Osteoblast (primary cell): ENCODE data around the gene GREB1. TPM values are rescaled to one million over a fixed set of nuclear protein-coding genes. Genes with fewer than 3 reads are reported as not detected.

Source experiments
- DNase-seq: peaks from one replicate; pipeline ENCODE4 v3.0.0; 2011; ENCODE audit warnings: low spot score, mixed read lengths; ENCODE audit not compliant: insufficient read length; ENCODE audit errors: missing footprints
- H2AFZ ChIP-seq: 2 replicates; pipeline ENCODE4 v1.6.0; 2011; ENCODE audit warnings: mild to moderate bottlenecking, low read length
- H3K27ac ChIP-seq: 2 replicates; pipeline ENCODE4 v1.5.1; 2011; ENCODE audit warnings: mild to moderate bottlenecking, low read depth, low read length, moderate library complexity
- H3K27me3 ChIP-seq: 2 replicates; pipeline ENCODE4 v1.6.0; 2012; ENCODE audit warnings: mild to moderate bottlenecking, control low read depth, inconsistent platforms, low read length, moderate library complexity; ENCODE audit not compliant: insufficient read depth
- H3K36me3 ChIP-seq: 2 replicates; pipeline ENCODE4 v1.5.1; 2011; ENCODE audit warnings: mild to moderate bottlenecking, low read length, control low read depth, moderate library complexity; ENCODE audit not compliant: insufficient read depth
- H3K4me1 ChIP-seq: 2 replicates; pipeline ENCODE4 v1.5.1; 2011; ENCODE audit warnings: mild to moderate bottlenecking, low read length, control low read depth, moderate library complexity; ENCODE audit not compliant: insufficient read depth
- H3K4me2 ChIP-seq: 2 replicates; pipeline ENCODE4 v1.6.0; 2011; ENCODE audit warnings: mild to moderate bottlenecking, low read length; ENCODE audit not compliant: insufficient read depth
- H3K4me3 ChIP-seq: fragments of 200-600 bp; sonication (generic); 3 replicates; pipeline ENCODE4 v1.5.1; 2012; ENCODE audit warnings: mild to moderate bottlenecking, low read length, inconsistent platforms; ENCODE audit not compliant: insufficient read depth
- H3K79me2 ChIP-seq: 2 replicates; pipeline ENCODE4 v1.6.0; 2012; ENCODE audit warnings: mild to moderate bottlenecking, low read length, control low read depth, inconsistent platforms; ENCODE audit not compliant: insufficient read depth
- H3K9me3 ChIP-seq: 2 replicates; pipeline ENCODE4 v1.5.1; 2011; ENCODE audit warnings: low read depth, low read length, control low read depth
- H4K20me1 ChIP-seq: 2 replicates; pipeline ENCODE4 v1.6.0; 2012; ENCODE audit warnings: mild to moderate bottlenecking, low read length, control low read depth; ENCODE audit not compliant: insufficient read depth
- total RNA-seq: library from RNA; depleted of rRNA; stranded (reverse); fragments of >200 nt; gene quantifications from 2 replicates; pipeline ENCODE4 v1.2.3, GENCODE V29; 2012
- TF ChIP-seq, protein P1 (sequence below): IDR thresholded peaks from 2 replicates; pipeline ENCODE4 v1.5.1; 2011; ENCODE audit warnings: mild to moderate bottlenecking, low read depth, low read length, moderate library complexity; ENCODE audit errors: extremely low read depth

GREB1 gene
- total RNA-seq, 1 donor: 1.1 TPM

DNA sequence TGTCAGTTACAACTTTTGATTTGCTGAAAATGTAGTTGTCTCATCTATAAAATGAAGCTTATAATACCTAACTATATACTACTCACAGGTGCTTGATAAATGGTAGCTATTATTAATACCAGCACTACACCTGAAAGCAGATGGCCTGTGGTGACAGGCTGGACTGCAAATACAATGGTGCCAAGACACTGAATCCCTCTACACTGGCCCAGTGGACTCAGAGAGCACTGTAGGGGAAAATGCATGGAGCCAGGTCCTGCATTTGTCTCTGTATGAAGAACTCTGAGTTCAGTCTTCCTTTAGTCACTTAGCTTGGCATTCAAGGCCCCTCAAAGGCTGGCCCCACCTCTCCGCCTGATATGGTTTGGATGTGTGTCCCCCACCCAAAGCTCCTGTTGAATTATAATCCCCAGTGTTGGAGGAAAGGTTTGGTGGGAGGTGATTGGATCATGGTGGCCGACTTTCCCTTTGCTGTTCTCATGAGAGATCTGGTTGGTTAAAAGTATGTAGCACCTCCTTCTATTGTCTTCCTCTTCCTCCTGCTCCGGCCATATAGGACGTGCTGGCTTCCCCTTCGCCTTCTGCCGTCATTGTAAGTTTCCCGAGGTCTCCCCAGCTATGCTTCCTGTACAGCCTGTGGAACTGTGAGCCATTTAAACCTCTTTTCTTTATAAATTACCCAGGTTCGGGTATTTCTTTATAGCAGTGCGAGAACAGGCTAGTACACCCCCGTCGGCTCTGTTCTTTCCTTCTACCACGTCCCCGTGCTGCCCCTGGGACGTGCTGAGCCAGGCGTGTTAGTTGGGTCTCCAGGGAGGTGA, 147.3 kb downstream of the GREB1 start:
- H2AFZ ChIP-seq: no peak overlapping the region
- no peaks in the 10 kb centered on the region for H3K36me3 ChIP-seq
- TF ChIP-seq, protein P1, sequence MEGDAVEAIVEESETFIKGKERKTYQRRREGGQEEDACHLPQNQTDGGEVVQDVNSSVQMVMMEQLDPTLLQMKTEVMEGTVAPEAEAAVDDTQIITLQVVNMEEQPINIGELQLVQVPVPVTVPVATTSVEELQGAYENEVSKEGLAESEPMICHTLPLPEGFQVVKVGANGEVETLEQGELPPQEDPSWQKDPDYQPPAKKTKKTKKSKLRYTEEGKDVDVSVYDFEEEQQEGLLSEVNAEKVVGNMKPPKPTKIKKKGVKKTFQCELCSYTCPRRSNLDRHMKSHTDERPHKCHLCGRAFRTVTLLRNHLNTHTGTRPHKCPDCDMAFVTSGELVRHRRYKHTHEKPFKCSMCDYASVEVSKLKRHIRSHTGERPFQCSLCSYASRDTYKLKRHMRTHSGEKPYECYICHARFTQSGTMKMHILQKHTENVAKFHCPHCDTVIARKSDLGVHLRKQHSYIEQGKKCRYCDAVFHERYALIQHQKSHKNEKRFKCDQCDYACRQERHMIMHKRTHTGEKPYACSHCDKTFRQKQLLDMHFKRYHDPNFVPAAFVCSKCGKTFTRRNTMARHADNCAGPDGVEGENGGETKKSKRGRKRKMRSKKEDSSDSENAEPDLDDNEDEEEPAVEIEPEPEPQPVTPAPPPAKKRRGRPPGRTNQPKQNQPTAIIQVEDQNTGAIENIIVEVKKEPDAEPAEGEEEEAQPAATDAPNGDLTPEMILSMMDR: no peak
- peaks cover 58% of the 10 kb centered on the region for H3K27me3 ChIP-seq
- no peak overlapping the region for H3K4me3 ChIP-seq
- no peaks in the 10 kb centered on the region for H4K20me1 ChIP-seq
- no peak for DNase-seq
- H3K4me1 ChIP-seq: no peaks in the 10 kb centered on the region
- no peak overlapping the region for H3K4me2 ChIP-seq
- H3K27ac ChIP-seq: no peak overlapping the region
- no peaks in the 10 kb centered on the region for H3K9me3 ChIP-seq
- no peaks in the 10 kb centered on the region for H3K79me2 ChIP-seq

GRCh38 chr2:11681722-11682589, 148.1 kb downstream of the GREB1 start:
- no peaks in the 10 kb centered on the region for H3K4me1 ChIP-seq
- no peak overlapping the region for H2AFZ ChIP-seq
- H3K79me2 ChIP-seq: no peaks in the 10 kb centered on the region
- H3K36me3 ChIP-seq: no peaks in the 10 kb centered on the region
- no peak overlapping the region for H3K27ac ChIP-seq
- TF ChIP-seq, protein P1: peak; percentile 79
- H3K27me3 ChIP-seq: peaks cover 50% of the 10 kb centered on the region
- no peaks in the 10 kb centered on the region for H3K9me3 ChIP-seq
- no peaks in the 10 kb centered on the region for H4K20me1 ChIP-seq
- no peak overlapping the region for H3K4me3 ChIP-seq
- no peak overlapping the region for H3K4me2 ChIP-seq
- peak; percentile 89 for DNase-seq

GRCh38 chr2:11682590-11682915, 148.7 kb downstream of the GREB1 start:
- Histone ChIP-seq H3K79me2 (no peaks in the 10 kb centered on the region), H3K36me3 (no peaks in the 10 kb centered on the region), H3K9me3 (no peaks in the 10 kb centered on the region), H3K4me2 (no peak overlapping the region), H4K20me1 (no peaks in the 10 kb centered on the region), H3K4me1 (no peaks in the 10 kb centered on the region), H3K27me3 (peaks cover 45% of the 10 kb centered on the region), H2AFZ (no peak overlapping the region), H3K27ac (no peak overlapping the region), H3K4me3 (no peak overlapping the region)
- TF ChIP-seq, protein P1: no peak
- no peak for DNase-seq

DNA sequence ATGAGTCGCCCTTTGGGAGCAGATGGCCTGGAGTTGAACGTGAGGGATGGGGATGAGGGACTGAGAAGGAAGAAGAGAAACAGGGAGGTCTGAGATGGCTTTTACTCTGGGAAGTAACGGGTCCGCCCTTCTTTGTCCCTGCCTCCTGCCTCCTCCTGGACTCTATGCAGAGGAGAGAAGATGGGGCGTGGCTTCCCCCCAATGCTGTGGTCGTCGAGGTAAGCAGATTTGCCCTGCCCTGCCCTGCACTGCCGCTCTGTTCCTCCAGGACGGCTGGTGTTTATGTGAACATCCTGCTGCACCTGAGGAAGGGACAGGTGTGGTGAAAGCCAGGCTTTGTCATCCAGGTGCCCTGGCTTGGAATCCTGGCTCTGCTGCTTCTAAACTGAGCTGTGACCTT, 149.6 kb downstream of the GREB1 start:
- Histone ChIP-seq H3K36me3 (no peaks in the 10 kb centered on the region), H2AFZ (no peak overlapping the region), H4K20me1 (no peaks in the 10 kb centered on the region), H3K4me1 (peaks cover 5% of the 10 kb centered on the region), H3K27ac (no peak overlapping the region), H3K4me2 (no peak overlapping the region), H3K79me2 (no peaks in the 10 kb centered on the region), H3K4me3 (no peak overlapping the region), H3K9me3 (no peaks in the 10 kb centered on the region), H3K27me3 (peaks cover 37% of the 10 kb centered on the region)
- DNase-seq: no peak
- TF ChIP-seq, protein P1: no peak
